Measurements from ENCODE around the gene ZNF681.
A peak's percentile ranks its signal among the peaks of the same experiment; 100 is the strongest.
"Not testable (repeated sequence)": the region's sequence is repeated elsewhere in the genome, so short reads cannot be mapped to it uniquely, and the experiment has no call there.

ZNF681 gene

GRCh38 chr19:23771316-23771715 is 12.6 kb upstream of the ZNF681 start:
- H3K9me3 Mint-ChIP-seq: no peaks in the 10 kb centered on the region
- DNase-seq (ENCODE audit: low spot score in 2 of 2) (no peak), ATAC-seq (replicated peaks; ENCODE audit: extremely low read depth, poor library complexity, severe bottlenecking) (no peak)
- no peaks in the 10 kb centered on the region for H3K27me3 Mint-ChIP-seq
- no peak overlapping the region for H3K4me3 Mint-ChIP-seq
- no peaks in the 10 kb centered on the region for H3K36me3 Mint-ChIP-seq (ENCODE audit: insufficient read depth)
- no peak overlapping the region for H3K27ac Mint-ChIP-seq (ENCODE audit: low read depth)
- H3K4me1 Mint-ChIP-seq: peaks cover 4% of the 10 kb centered on the region

GRCh38 chr19:23770672-23771250 is 12.1 kb upstream of the ZNF681 start:
- Mint-ChIP-seq H3K27me3 (no peaks in the 10 kb centered on the region), H3K9me3 (no peaks in the 10 kb centered on the region), H3K4me1 (peaks cover 4% of the 10 kb centered on the region), H3K4me3 (no peak overlapping the region), H3K36me3 (ENCODE audit: insufficient read depth) (no peaks in the 10 kb centered on the region), H3K27ac (ENCODE audit: low read depth) (no peak overlapping the region)
- DNase-seq (ENCODE audit: low spot score in 2 of 2): no peak
- no peak for ATAC-seq (replicated peaks; ENCODE audit: extremely low read depth, poor library complexity, severe bottlenecking)

GRCh38 chr19:23769691-23770468 is 11.2 kb upstream of the ZNF681 start:
- DNase-seq (ENCODE audit: low spot score in 2 of 2) (no peak), ATAC-seq (replicated peaks; ENCODE audit: extremely low read depth, poor library complexity, severe bottlenecking) (no peak)
- peaks cover 5% of the 10 kb centered on the region for H3K4me1 Mint-ChIP-seq
- H3K9me3 Mint-ChIP-seq: no peaks in the 10 kb centered on the region
- no peak overlapping the region for H3K27ac Mint-ChIP-seq (ENCODE audit: low read depth)
- no peak overlapping the region for H3K4me3 Mint-ChIP-seq
- peaks cover 3% of the 10 kb centered on the region for H3K36me3 Mint-ChIP-seq (ENCODE audit: insufficient read depth)
- H3K27me3 Mint-ChIP-seq: no peaks in the 10 kb centered on the region

- Mint-ChIP-seq H3K27ac (ENCODE audit: low read depth) (no peak overlapping the region), H3K4me1 (peaks cover 15% of the 10 kb centered on the region), H3K36me3 (ENCODE audit: insufficient read depth) (peaks cover 6% of the 10 kb centered on the region), H3K4me3 (no peak overlapping the region), H3K27me3 (no peaks in the 10 kb centered on the region), H3K9me3 (no peaks in the 10 kb centered on the region)
- DNase-seq (ENCODE audit: low spot score in 2 of 2): no peak
- no peak for ATAC-seq (replicated peaks; ENCODE audit: extremely low read depth, poor library complexity, severe bottlenecking)
Measured at GRCh38 chr19:23766951-23767350, 8.3 kb upstream of the ZNF681 start.

GRCh38 chr19:23764781-23765180 is 6.1 kb upstream of the ZNF681 start:
- Mint-ChIP-seq H3K27ac (ENCODE audit: low read depth) (no peak overlapping the region), H3K36me3 (ENCODE audit: insufficient read depth) (peaks cover 6% of the 10 kb centered on the region), H3K9me3 (no peaks in the 10 kb centered on the region), H3K27me3 (no peaks in the 10 kb centered on the region), H3K4me3 (peak overlapping the region; percentile 42), H3K4me1 (peaks cover 18% of the 10 kb centered on the region)
- DNase-seq (ENCODE audit: low spot score in 2 of 2) (no peak), ATAC-seq (replicated peaks; ENCODE audit: extremely low read depth, poor library complexity, severe bottlenecking) (no peak)

GRCh38 chr19:23762884-23763711 is 4.4 kb upstream of the ZNF681 start:
- DNase-seq (ENCODE audit: low spot score in 2 of 2): peak; percentile 55 to 67
- H3K4me3 Mint-ChIP-seq: peak overlapping the region; percentile 91
- H3K4me1 Mint-ChIP-seq: peaks cover 26% of the 10 kb centered on the region
- no peaks in the 10 kb centered on the region for H3K27me3 Mint-ChIP-seq
- H3K27ac Mint-ChIP-seq (ENCODE audit: low read depth): peak overlapping the region; percentile 58
- ATAC-seq (replicated peaks; ENCODE audit: extremely low read depth, poor library complexity, severe bottlenecking): peak; percentile 52
- peaks cover 11% of the 10 kb centered on the region for H3K36me3 Mint-ChIP-seq (ENCODE audit: insufficient read depth)
- H3K9me3 Mint-ChIP-seq: no peaks in the 10 kb centered on the region

- Mint-ChIP-seq H3K9me3 (no peaks in the 10 kb centered on the region), H3K4me1 (peaks cover 26% of the 10 kb centered on the region), H3K27ac (ENCODE audit: low read depth) (peak overlapping the region; percentile 58), H3K36me3 (ENCODE audit: insufficient read depth) (peaks cover 11% of the 10 kb centered on the region), H3K27me3 (no peaks in the 10 kb centered on the region), H3K4me3 (peak overlapping the region; percentile 91)
- DNase-seq (ENCODE audit: low spot score in 2 of 2) (no peak), ATAC-seq (replicated peaks; ENCODE audit: extremely low read depth, poor library complexity, severe bottlenecking) (no peak)
Measured at GRCh38 chr19:23762548-23762883, 3.8 kb upstream of the ZNF681 start.

- peaks cover 11% of the 10 kb centered on the region for H3K36me3 Mint-ChIP-seq (ENCODE audit: insufficient read depth)
- DNase-seq (ENCODE audit: low spot score in 2 of 2); H3K27ac Mint-ChIP-seq (ENCODE audit: low read depth); ATAC-seq (replicated peaks; ENCODE audit: extremely low read depth, poor library complexity, severe bottlenecking); H3K27me3 Mint-ChIP-seq; H3K9me3 Mint-ChIP-seq: not testable (repeated sequence)
- H3K4me1 Mint-ChIP-seq: peaks cover 26% of the 10 kb centered on the region
- H3K4me3 Mint-ChIP-seq: peak overlapping the region; percentile 89
Measured at GRCh38 chr19:23760326-23760725, 1.6 kb upstream of the ZNF681 start.

GRCh38 chr19:23743633-23744232 is 15.0 kb downstream of the ZNF681 start:
- H3K27me3 Mint-ChIP-seq; H3K36me3 Mint-ChIP-seq (ENCODE audit: insufficient read depth); H3K4me3 Mint-ChIP-seq; H3K27ac Mint-ChIP-seq (ENCODE audit: low read depth); DNase-seq (ENCODE audit: low spot score in 2 of 2); H3K4me1 Mint-ChIP-seq; ATAC-seq (replicated peaks; ENCODE audit: extremely low read depth, poor library complexity, severe bottlenecking): not testable (repeated sequence)
- H3K9me3 Mint-ChIP-seq: peaks cover 15% of the 10 kb centered on the region

- H3K27me3 Mint-ChIP-seq; H3K36me3 Mint-ChIP-seq (ENCODE audit: insufficient read depth); H3K4me3 Mint-ChIP-seq; ATAC-seq (replicated peaks; ENCODE audit: extremely low read depth, poor library complexity, severe bottlenecking); H3K27ac Mint-ChIP-seq (ENCODE audit: low read depth); DNase-seq (ENCODE audit: low spot score in 2 of 2); H3K9me3 Mint-ChIP-seq; H3K4me1 Mint-ChIP-seq: not testable (repeated sequence)
Measured at GRCh38 chr19:23730729-23731465, 27.8 kb downstream of the ZNF681 start.

GRCh38 chr19:23724161-23724560 is 34.5 kb downstream of the ZNF681 start:
- not testable (repeated sequence) for H3K27ac Mint-ChIP-seq (ENCODE audit: low read depth); H3K9me3 Mint-ChIP-seq; H3K4me3 Mint-ChIP-seq; DNase-seq (ENCODE audit: low spot score in 2 of 2); H3K36me3 Mint-ChIP-seq (ENCODE audit: insufficient read depth); ATAC-seq (replicated peaks; ENCODE audit: extremely low read depth, poor library complexity, severe bottlenecking); H3K4me1 Mint-ChIP-seq; H3K27me3 Mint-ChIP-seq

GRCh38 chr19:23718802-23719201 is 39.9 kb downstream of the ZNF681 start:
- H3K27me3 Mint-ChIP-seq: peaks cover 13% of the 10 kb centered on the region
- no peak for DNase-seq (ENCODE audit: low spot score in 2 of 2)
- H3K4me1 Mint-ChIP-seq: peaks cover 6% of the 10 kb centered on the region
- H3K4me3 Mint-ChIP-seq: no peak overlapping the region
- no peak overlapping the region for H3K27ac Mint-ChIP-seq (ENCODE audit: low read depth)
- H3K9me3 Mint-ChIP-seq: no peaks in the 10 kb centered on the region
- peaks cover 2% of the 10 kb centered on the region for H3K36me3 Mint-ChIP-seq (ENCODE audit: insufficient read depth)
- ATAC-seq (replicated peaks; ENCODE audit: extremely low read depth, poor library complexity, severe bottlenecking): no peak

Data from central memory CD8-positive, alpha-beta T cell (primary cell).